HG03469 (cell line): ENCODE measurements around the gene NUBPL.

Source experiments
- ATAC-seq: cut with Tn5 transposase; IDR thresholded peaks from one replicate; pipeline ENCODE4 v1.9.1; 2021; ENCODE audit warnings: mild to moderate bottlenecking, moderate library complexity, moderate number of reproducible peaks; ENCODE audit not compliant: unreplicated experiment

NUBPL gene, protein sequence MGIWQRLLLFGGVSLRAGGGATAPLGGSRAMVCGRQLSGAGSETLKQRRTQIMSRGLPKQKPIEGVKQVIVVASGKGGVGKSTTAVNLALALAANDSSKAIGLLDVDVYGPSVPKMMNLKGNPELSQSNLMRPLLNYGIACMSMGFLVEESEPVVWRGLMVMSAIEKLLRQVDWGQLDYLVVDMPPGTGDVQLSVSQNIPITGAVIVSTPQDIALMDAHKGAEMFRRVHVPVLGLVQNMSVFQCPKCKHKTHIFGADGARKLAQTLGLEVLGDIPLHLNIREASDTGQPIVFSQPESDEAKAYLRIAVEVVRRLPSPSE

DNA sequence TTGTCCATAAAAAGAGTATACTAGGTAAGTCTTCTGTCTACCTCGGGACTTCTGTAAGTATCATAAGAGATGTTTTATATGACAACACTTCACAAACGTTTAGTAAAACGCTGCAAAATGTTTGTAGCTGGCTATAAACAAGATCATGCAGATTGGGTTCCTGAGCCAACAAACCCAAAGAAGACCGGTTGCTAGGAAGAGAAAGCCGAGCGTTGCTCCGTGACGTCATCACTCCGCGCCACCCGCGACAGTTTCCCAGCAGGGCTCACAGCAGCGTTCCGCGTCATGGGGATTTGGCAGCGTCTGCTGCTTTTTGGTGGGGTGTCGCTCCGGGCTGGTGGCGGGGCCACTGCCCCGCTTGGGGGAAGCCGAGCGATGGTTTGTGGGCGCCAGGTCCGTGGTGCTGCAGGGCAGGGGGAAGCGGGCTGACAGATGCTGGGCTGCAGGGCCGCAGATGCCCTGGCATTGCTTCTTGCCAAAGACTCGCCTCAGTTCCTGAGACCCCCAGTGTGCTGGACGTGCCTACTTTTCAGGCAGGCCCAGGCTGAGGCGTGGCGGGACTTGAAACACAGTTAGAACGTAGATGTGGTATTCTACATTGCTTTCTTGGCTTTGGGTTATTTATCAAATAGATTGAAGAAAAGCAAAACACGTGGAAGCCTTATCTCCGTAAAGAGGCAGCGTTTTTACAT lies at the start of gene NUBPL:
Gene NUBPL, plus strand, starts transcription at position 250 of the 692 bp plus-strand sequence. Its CDS starts 36 bp downstream, at position 286.
- peak; percentile 90 for ATAC-seq

DNA sequence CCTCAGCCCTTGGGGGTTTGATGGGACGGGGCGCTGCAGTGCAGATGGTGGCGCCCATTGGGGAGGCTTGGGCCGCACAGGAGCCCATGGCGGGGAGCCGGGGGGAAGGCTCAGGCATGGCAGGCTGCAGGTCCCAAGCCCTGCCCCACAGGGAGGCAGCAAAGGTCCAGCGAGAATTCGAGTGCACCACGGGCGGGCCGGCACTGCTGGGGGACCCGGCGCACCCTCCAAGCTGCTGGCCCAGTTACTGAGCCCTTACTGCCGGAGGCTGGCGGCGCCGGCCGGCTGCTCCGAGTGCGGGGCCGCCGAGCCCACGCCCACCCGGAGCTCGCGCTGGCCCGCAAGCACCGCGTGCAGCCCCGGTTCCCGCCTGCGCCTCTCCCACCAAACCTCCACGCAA lies 34.1 kb upstream of the NUBPL start:
- ATAC-seq = no peak

DNA sequence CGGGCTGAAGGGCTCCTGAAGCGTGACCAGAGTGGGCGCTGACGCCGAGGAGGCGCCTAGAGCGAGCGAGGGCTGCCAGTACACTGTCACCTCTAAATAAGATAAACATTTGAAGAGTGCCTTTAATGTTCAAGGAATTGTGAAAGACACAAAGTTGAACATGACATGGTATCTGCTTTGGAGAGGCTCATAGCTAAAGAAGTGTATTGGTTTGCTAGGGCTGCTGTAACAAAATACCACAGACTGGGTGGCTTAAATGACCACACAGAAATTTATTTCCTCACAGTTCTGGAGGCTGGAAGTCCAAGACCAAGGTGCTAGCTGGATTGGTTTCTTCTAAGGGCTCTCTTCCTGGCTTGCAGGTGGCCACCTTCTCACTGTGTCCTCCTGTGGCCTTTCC lies 33.7 kb upstream of the NUBPL start:
- no peak for ATAC-seq

- ATAC-seq = no peak
Measured at GRCh38 chr14:31529053-31529452, 32.2 kb upstream of the NUBPL start.

DNA sequence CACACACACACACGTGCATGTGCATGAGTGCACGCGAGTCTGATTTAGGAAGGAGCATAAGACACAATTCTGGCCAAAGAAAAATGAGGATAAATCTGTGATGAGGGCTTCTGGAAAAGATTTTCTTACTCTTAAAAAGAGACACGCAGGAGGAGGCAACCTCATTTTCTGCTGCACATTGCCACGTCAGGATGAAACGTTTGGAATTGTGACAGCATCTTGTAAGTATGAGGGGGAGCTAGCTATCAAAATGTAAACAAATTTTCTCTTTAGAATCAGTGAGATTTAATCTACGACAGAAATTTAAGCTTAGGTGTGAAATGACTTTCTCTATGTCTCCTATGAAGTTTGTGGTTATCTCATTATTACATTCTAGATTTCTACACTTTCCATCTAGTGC lies 31.1 kb upstream of the NUBPL start:
- ATAC-seq = no peak

- ATAC-seq = no peak
Measured at GRCh38 chr14:31536201-31536960, 24.8 kb upstream of the NUBPL start.

- no peak for ATAC-seq
Measured at GRCh38 chr14:31541702-31542101, 19.5 kb upstream of the NUBPL start.

GRCh38 chr14:31543969-31544799 lies 17.0 kb upstream of the NUBPL start:
- no peak for ATAC-seq

DNA sequence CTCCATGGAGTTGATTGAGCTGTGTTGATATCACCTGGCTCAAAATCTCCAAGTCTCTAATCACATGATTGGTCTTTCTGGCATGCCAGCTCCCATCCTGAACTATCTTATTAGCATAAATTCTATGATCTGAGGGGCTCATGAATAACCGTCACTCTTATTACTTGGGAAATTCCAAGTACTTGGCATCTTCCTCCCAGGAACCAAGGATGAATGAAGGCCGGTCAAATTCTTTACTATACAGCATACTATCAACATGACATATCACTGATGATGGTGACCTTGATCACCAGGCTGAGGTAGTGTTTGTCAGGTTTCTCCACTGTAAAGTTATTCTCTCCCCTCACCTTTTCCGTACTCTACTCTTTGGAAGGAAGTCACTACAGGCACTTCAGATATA lies 16.4 kb upstream of the NUBPL start:
- ATAC-seq = no peak

- ATAC-seq = no peak
Measured at GRCh38 chr14:31545328-31545727, 15.9 kb upstream of the NUBPL start.

DNA sequence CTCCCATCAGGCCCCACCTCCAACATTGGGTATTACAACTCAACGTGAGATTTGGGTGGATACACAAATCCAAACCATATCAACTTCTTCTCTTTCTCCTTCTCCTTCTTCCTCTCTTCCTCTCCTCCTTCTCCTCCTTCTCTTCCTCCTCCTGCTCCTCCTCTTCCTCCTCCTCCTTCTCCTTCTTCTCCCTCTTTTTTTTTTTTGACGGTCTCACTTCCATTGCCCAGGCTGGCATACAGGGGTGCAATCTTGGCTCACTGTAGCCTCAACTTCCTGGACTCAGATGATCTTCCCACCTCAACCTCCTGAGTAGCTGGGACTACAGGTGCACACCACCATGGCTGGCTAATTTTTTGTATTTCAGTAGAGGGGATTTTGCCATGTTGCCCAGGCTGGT lies 11.4 kb upstream of the NUBPL start:
- no peak for ATAC-seq

DNA sequence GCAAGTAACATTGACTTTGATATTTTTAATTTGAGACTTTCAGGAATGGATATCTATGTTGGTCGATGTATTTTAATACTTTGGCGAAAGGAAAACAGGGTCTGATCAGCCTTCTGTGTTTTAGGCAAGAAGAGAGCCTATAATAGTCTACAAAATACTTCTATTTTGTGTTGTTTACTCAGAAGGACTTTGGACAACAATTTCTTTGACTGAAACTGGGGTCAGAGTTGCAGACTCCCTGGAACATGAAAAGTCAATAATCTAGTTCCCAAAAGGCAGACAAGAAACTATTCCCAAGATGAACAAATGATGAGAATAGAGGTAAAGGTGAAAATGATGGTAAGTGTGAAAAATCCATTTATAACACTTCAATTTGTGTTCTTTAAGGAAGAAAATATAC lies 10.6 kb upstream of the NUBPL start:
- no peak for ATAC-seq

- no peak for ATAC-seq
Measured at GRCh38 chr14:31556191-31556590, 5.0 kb upstream of the NUBPL start.

DNA sequence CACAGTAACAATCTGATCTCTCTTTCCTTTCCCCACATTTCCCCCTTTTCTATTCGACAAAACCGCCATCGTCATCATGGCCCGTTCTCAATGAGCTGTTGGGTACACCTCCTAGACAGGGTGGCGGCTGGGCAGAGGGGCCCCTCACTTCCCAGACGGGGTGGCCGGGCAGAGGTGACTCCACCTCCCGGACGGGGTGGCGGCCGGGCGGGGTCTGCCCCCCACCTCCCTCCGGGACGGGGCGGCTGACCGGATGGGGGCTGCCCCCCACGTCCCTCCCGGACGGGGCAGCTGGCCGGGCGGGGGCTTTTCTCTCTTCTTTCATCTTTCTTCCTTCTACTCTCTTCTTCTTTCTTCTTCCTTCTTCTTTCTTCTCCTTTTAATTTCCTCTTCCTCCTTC lies 1.3 kb upstream of the NUBPL start:
- ATAC-seq = no peak

- no peak for ATAC-seq
Measured at GRCh38 chr14:31560759-31561154, 447 bp upstream of the NUBPL start.

- ATAC-seq = no peak
Measured at GRCh38 chr14:31564194-31564593, 3.0 kb downstream of the NUBPL start.

DNA sequence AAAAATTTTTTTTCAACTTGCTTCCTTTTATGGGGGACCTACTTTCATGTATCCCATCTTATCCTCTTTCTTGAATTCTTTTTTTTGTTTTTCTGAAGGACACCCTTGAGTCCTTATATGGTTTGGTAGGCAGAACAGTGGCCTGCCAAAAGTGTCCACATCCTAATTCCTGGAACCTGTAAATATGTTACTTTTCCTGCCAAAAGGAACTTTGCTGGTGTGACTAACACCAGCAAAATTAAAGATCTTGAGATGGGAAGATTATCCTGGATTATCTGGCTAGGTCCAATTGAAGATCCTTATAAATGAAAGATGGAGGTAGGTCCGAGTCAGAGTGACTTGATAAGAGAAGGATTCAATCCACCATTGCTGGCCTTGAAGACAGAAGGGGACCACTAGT lies 5.3 kb downstream of the NUBPL start:
- ATAC-seq = no peak

- no peak for ATAC-seq
Measured at GRCh38 chr14:31567655-31568054, 6.5 kb downstream of the NUBPL start.

DNA sequence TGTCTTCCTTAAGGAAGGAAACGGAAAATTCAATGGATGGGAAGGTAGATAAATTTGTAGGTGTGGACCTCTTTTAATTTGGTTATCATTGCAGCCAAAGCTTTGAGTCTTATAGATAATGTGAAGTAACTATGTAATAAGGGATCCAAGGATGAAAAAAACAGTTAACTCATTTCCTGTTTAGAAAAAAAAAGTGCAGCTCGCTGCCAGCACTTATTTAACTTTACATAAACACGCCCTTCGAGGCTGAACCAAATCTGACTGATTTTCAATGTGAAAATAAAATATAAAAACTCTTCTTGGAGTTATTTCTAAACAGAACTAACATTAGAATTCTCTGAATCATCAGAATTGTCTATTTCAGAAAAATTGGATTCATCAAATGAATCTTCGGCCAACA lies 7.0 kb downstream of the NUBPL start:
- ATAC-seq = no peak

- ATAC-seq = no peak
Measured at GRCh38 chr14:31568671-31569070, 7.5 kb downstream of the NUBPL start.

GRCh38 chr14:31572955-31573354 lies 11.8 kb downstream of the NUBPL start:
- ATAC-seq = no peak
